NCI-H1930 (cell line): Measurements from ENCODE around the gene PHLDB3.
"Not testable (repeated sequence)": the region's sequence is repeated elsewhere in the genome, so short reads cannot be mapped to it uniquely, and the experiment has no call there.

Experiments used
- DNase-seq, 2 experiments: peaks; one replicate each; lab custom pipeline; 2025; lab: John Stamatoyannopoulos, UW

Gene PHLDB3

GRCh38 chr19:43441716-43442115, 62.8 kb downstream of the PHLDB3 start:
- no peak for DNase-seq

- DNase-seq: no peak
These were observed 64.9 kb downstream of the PHLDB3 start for GRCh38 chr19:43439709-43440063.

- DNase-seq: no peak
These were observed 65.4 kb downstream of the PHLDB3 start for GRCh38 chr19:43439032-43439708.

- DNase-seq: no peak
These were observed 66.1 kb downstream of the PHLDB3 start for GRCh38 chr19:43438291-43439031.

GRCh38 chr19:43437712-43438111, 66.8 kb downstream of the PHLDB3 start:
- DNase-seq: no peak

GRCh38 chr19:43437284-43437683, 67.3 kb downstream of the PHLDB3 start:
- not testable (repeated sequence) for DNase-seq

- no peak for DNase-seq
These were observed 68.8 kb downstream of the PHLDB3 start for GRCh38 chr19:43435775-43436174.

- DNase-seq: no peak
These were observed 70.9 kb downstream of the PHLDB3 start for GRCh38 chr19:43433689-43434088.

- DNase-seq: no peak
These were observed 71.2 kb downstream of the PHLDB3 start for GRCh38 chr19:43433358-43433673.

- DNase-seq: no peak
These were observed 73.6 kb downstream of the PHLDB3 start for GRCh38 chr19:43430976-43431375.

- DNase-seq: no peak
These were observed 74.3 kb downstream of the PHLDB3 start for GRCh38 chr19:43430142-43430710.

- no peak for DNase-seq
These were observed 75.2 kb downstream of the PHLDB3 start for GRCh38 chr19:43429395-43429794.

- no peak for DNase-seq
These were observed 78.8 kb downstream of the PHLDB3 start for GRCh38 chr19:43425567-43426392.
